ENCODE measurements around the gene LPAR2. TPM values are rescaled to one million over a fixed set of nuclear protein-coding genes. Genes with fewer than 3 reads are reported as not detected.

LPAR2 gene
- polyA plus RNA-seq (77.1 and 115 TPM in 2 replicates), polyA minus RNA-seq (19.5 and 20.6 TPM in 2 replicates)

- H3K36me3 ChIP-seq (ENCODE audit: insufficient read depth, low read length), result peaks cover 5% of the 10 kb centered on the region
- H3K9me2 ChIP-seq (ENCODE audit: insufficient read depth, low read length), result no peaks in the 10 kb centered on the region
- H3K27me3 ChIP-seq (ENCODE audit: insufficient read depth, low read depth, low read length), result no peaks in the 10 kb centered on the region
- no peaks in the 10 kb centered on the region for H3K79me2 ChIP-seq (replicated peaks; ENCODE audit: insufficient read depth, low read length)
- no peaks in the 10 kb centered on the region for H3F3A ChIP-seq (ENCODE audit: insufficient read depth, low read length, poor library complexity, severe bottlenecking)
- no peaks in the 10 kb centered on the region for H3K9me3 ChIP-seq (ENCODE audit: low read length)
- TF ChIP-seq CTCF (IDR thresholded peaks at IDR 0.05; ENCODE audit: poor library complexity, severe bottlenecking) (no peak), MXI1 (conservative IDR thresholded peaks at IDR 0.05; ENCODE audit: poor library complexity, severe bottlenecking) (peak; percentile 51), REST (IDR thresholded peaks at IDR 0.05; ENCODE audit: borderline replicate concordance) (no peak), EZH2 (IDR thresholded peaks at IDR 0.05; ENCODE audit: borderline replicate concordance, insufficient read depth, low read length, poor library complexity, severe bottlenecking) (no peak), SMC3 (conservative IDR thresholded peaks at IDR 0.05; ENCODE audit: poor library complexity) (no peak), RAD21 (conservative IDR thresholded peaks at IDR 0.05) (no peak), EP300 (conservative IDR thresholded peaks at IDR 0.05; ENCODE audit: poor library complexity, severe bottlenecking) (no peak), POLR2AphosphoS5 (IDR thresholded peaks at IDR 0.05) (peak; percentile 33)
- H3K9ac ChIP-seq (ENCODE audit: low read length), result peak within 1 kb of the TSS; percentile 67
- H2AFZ ChIP-seq (ENCODE audit: low read depth, low read length), result peak within 1 kb of the TSS; percentile 14
- peak within 1 kb of the TSS; percentile 71 for H3K4me3 ChIP-seq (ENCODE audit: low read length)
- H4K20me1 ChIP-seq (ENCODE audit: insufficient read depth), result no peaks in the 10 kb centered on the region
- H3K27ac ChIP-seq (ENCODE audit: low read length), result peak within 1 kb of the TSS; percentile 37
- H3K4me2 ChIP-seq (ENCODE audit: low read length), result peak within 1 kb of the TSS; percentile 78
Observed at GRCh38 chr19:19627621-19628500, at the start of gene LPAR2. LPAR2 (minus strand) TSS chr19:19628220; CDS start chr19:19627275, 945 bp downstream.

- no peak overlapping the region for H3K9ac ChIP-seq (ENCODE audit: low read length)
- no peak overlapping the region for H3K4me2 ChIP-seq (ENCODE audit: low read length)
- no peaks in the 10 kb centered on the region for H3F3A ChIP-seq (ENCODE audit: insufficient read depth, low read length, poor library complexity, severe bottlenecking)
- H3K4me3 ChIP-seq (ENCODE audit: low read length), result no peak overlapping the region
- no peaks in the 10 kb centered on the region for H4K20me1 ChIP-seq (ENCODE audit: insufficient read depth)
- no peaks in the 10 kb centered on the region for H3K9me2 ChIP-seq (ENCODE audit: insufficient read depth, low read length)
- H3K9me3 ChIP-seq (ENCODE audit: low read length), result no peaks in the 10 kb centered on the region
- TF ChIP-seq EP300 (conservative IDR thresholded peaks at IDR 0.05; ENCODE audit: poor library complexity, severe bottlenecking) (no peak), EZH2 (IDR thresholded peaks at IDR 0.05; ENCODE audit: borderline replicate concordance, insufficient read depth, low read length, poor library complexity, severe bottlenecking) (no peak), RAD21 (conservative IDR thresholded peaks at IDR 0.05) (no peak), TAF1 (IDR thresholded peaks at IDR 0.05; ENCODE audit: low read depth) (no peak), CTCF (IDR thresholded peaks at IDR 0.05; ENCODE audit: poor library complexity, severe bottlenecking) (no peak), MXI1 (conservative IDR thresholded peaks at IDR 0.05; ENCODE audit: poor library complexity, severe bottlenecking) (no peak), REST (IDR thresholded peaks at IDR 0.05; ENCODE audit: borderline replicate concordance) (no peak), SMC3 (conservative IDR thresholded peaks at IDR 0.05; ENCODE audit: poor library complexity) (no peak), POLR2AphosphoS5 (IDR thresholded peaks at IDR 0.05) (no peak)
- H3K27ac ChIP-seq (ENCODE audit: low read length), result no peak overlapping the region
- H3K27me3 ChIP-seq (ENCODE audit: insufficient read depth, low read depth, low read length), result no peaks in the 10 kb centered on the region
- no peak overlapping the region for H2AFZ ChIP-seq (ENCODE audit: low read depth, low read length)
- peaks cover 10% of the 10 kb centered on the region for H3K36me3 ChIP-seq (ENCODE audit: insufficient read depth, low read length)
- no peaks in the 10 kb centered on the region for H3K79me2 ChIP-seq (replicated peaks; ENCODE audit: insufficient read depth, low read length)
Observed at GRCh38 chr19:19677579-19677978, 49.6 kb upstream of the LPAR2 start.
